HG03196 (cell line): Measurements from ENCODE around the gene SEMA4C.

Source experiments
- ATAC-seq: cut with Tn5 transposase; IDR thresholded peaks from one replicate; pipeline ENCODE4 v1.9.1; 2021; ENCODE audit not compliant: unreplicated experiment

SEMA4C gene

DNA sequence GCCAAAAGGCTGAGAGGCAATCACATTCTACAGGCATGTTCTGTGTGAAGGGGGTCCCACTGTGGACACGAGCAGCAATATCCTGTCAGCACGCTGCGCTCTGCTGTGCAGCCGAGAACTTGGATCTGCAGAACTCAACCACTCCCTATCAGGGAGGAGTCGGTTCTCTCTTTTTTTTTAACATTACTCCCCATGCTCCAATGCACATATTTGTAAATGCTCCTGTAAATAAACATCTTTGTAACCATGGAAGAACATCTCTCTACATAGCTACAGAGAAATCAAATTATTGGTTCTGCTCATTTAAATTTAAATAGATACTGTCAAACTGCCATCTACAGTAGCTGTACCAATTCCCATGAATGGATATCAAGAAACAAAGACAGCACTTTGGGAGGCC is 23.1 kb downstream of the SEMA4C start:
- ATAC-seq = no peak

DNA sequence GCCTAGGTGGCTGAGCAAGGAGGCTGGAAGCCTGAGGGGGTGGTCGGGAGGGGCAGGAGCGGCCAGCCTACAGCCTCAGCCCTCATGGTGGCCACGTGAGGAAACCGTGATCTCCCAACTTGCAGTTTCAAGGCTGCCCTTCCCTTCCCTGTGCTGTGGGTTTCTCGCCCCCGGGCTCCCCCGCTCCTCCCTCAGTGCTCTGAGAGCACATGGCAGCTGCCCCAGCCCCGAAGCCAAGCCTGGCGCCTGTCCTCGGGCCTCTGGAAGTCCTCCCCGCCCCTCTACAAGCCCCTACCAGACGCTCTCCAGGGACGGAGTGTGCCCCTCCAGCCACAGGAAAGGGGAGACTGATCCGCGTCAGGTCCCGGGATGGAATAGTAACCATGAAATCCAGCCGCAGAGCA is 25.5 kb downstream of the SEMA4C start:
- no peak for ATAC-seq

DNA sequence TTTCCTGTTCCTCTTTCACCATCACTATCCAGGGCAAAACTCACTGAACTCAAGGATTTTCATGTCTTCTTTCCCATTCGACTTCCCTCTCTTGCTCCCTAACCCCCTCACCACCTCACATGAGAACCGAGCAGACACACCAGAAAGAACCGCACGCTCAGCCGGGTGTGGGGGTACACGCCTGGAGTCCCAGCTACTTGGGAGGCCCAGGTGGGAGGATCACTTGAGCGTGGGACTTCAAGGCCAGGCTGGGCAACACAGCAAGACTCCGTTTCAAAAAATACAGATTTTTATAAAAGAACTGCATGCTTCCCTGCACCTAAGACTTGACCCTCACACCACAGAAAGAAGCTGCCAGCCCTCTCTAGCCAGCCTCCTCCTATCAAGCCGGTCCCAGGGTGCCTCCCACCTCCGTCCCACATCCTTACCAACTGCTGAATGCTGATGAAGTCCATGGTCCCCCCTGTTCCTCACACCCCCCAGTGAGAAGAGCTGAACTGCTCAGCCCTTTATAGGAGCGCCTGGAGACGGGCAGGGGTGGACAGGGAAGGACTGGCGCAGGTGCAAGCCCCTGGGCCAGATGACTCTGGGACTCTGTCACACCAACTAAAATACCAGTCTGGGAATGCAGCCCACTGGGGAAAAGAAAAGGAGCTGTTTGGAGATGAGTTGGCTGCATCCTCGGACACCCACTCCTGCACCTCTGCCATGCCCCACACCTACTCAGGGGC is 26.2 kb downstream of the SEMA4C start, which contains the start of gene ANKRD23:
ANKRD23 (minus strand) TSS at position 484 of the 731 bp plus-strand sequence; CDS start at position 455, 29 bp downstream.
- no peak for ATAC-seq

GRCh38 chr2:96842600-96842999 is 27.3 kb downstream of the SEMA4C start:
- no peak for ATAC-seq

GRCh38 chr2:96841701-96842495 is 28.0 kb downstream of the SEMA4C start:
- ATAC-seq = no peak

GRCh38 chr2:96839875-96840850 is 29.7 kb downstream of the SEMA4C start:
- ATAC-seq = no peak

DNA sequence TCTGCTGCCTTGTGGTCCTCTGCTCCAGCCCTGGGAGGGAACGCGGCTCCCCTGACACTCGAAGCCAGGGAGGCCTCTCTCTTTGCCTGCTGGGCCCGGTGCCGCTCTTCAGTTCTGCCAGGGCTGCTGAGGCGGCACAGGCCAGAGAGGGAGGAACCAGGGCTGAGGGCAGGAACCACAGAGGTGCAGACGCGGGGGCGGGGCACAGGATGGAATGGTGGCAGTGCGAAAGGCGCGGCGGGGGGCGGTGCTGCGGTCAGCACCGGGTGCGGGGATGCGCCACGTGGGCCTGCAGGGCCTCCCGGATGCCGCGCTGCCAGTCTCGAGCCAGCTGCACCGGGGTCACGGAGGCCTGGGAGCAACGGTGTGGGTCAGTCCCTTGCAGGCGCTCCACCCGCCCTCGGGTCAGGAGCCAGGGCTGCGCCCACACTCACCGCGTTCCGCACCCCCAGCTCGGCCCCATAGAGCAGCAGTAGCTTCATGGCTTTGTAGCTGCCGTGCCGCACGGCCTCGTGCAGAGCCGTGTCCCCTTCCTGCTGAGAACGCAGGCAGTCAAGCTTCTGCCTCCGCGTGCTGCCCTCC is 30.5 kb downstream of the SEMA4C start:
- peak; percentile 62 for ATAC-seq

- no peak for ATAC-seq
Measured at GRCh38 chr2:96838345-96839292, 31.3 kb downstream of the SEMA4C start.

DNA sequence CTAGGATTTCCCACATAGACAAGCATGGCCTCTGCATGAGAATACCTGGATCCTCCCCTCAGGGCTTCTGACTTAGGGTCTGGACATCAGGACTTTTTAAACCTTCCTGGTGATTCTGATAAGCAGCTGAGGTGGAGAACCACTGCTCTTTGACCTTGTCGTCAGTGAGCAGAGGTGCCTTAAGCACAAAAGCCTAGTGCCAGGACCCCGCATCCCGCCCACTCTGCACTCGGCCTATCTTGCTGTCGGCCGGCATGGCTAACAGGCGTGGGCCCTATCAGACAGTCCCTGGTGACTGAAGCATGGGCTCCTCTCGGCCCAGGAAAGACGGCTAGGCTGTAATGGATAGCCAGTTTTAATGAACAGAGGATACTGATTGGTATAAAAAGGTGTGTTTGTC is 32.3 kb downstream of the SEMA4C start:
- ATAC-seq = no peak

- no peak for ATAC-seq
Measured at GRCh38 chr2:96835830-96836229, 34.0 kb downstream of the SEMA4C start.

DNA sequence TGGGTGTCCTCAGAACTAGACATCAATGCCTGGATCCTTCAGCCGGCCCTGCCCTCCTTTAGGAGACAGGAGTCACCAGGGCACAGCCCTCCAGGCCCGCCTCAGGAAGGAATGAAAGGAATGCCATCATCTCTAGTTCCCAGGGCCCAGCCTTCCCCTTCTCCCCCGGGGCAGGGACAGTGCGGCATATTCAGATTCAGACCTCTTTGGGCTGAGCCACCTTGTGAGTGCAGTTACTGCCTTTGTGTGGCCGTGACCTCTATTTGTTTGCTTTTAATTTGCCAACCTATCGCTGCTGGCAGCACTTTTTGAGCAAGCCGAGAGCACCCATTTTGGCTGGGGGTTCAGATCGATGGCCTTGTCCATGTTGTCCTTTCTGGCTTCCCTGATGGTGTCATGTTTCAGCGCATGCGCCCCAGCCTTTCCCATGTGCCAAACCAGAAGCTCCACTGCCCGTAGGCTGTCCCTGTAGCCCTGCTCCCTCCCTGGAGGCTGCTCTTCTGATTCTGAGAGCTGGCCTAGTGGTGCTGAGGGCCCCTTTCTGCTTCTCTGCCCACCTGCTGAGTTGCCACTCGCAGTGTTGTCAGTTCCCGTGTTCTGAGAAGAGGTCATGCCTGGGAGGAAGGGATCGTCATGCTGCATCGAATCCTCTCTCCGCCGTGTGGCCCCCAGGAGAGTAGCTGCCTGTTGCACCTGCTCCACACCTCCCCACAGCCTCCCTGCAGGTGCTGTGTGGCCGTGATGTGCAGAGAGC is 36.9 kb downstream of the SEMA4C start:
- ATAC-seq = no peak

DNA sequence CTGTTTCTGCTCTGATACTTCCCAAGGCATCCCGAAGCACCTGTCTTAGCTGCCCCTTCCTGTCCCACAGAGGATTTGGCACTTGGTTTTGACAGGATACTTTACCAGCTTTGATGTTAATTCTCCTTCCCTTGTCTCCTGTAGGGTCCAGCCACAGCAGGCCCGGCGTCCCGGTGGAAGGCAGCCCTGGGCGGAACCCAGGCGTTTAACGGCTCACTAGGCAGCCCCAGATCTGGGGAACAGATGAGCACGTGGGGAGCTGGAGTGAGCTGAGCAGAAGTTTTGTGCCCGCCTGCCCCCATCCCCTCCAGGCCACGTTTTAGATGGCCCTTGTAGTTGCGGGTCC is 37.5 kb downstream of the SEMA4C start:
- ATAC-seq = no peak

- ATAC-seq = no peak
Measured at GRCh38 chr2:96831679-96832078, 38.2 kb downstream of the SEMA4C start.

DNA sequence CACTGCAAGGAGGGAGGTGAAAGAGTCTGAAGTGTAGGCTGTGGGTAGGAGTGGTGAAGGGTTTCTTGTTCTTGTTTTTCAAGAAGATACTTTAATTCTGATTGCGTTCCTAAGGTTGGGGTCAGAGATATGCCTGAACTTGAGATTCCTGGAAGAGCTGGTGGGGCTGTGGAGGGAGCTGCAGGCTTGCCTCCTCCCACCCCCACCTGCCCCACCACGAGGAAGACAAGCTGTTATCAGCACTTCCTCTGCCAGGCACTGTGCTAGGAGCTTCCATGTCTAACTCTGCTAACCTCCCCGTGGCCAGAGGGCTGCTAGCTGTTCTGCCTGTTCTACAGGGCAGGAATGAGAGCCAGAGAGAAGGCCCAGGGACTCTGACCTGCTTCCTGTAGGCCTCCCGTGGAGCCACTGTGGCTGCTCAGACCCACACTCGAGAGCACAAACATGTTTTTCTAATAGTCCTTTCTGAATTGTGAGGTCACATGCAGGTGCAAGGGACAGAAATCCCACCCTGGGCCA is 39.8 kb downstream of the SEMA4C start:
- no peak for ATAC-seq

DNA sequence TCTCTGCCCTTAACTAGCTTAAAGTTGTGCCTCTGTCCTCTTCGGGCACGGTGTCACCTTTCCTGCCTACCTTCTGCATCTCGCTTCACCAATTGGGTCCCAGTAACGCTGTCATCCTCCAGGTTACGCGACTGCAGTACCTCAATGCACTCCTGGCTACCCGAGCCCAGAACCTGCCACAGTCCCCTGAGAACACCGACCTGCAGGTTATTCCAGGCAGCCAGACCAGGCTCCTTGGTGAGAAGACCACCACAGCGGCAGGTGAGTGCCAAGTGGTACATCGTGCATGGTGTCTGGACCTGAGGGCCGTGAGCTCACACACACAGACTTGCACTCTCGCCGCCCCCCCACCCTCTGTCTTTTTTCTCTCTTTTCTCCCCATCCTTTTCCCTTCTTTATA is 41.0 kb downstream of the SEMA4C start:
- ATAC-seq = no peak

GRCh38 chr2:96828436-96828835 is 41.4 kb downstream of the SEMA4C start:
- no peak for ATAC-seq

- ATAC-seq = no peak
Measured at GRCh38 chr2:96826546-96827278, 43.2 kb downstream of the SEMA4C start.

- ATAC-seq = no peak
Measured at GRCh38 chr2:96825057-96825456, 44.8 kb downstream of the SEMA4C start.
